RKO (cell line): ENCODE results near the gene MDFIC.
A peak's percentile ranks its signal among the peaks of the same experiment; 100 is the strongest.

ENCODE experiments used
- DNase-seq: peaks from one replicate; pipeline ENCODE4 v3.0.0-alpha.2; 2016; ENCODE audit warnings: low spot score

The MDFIC gene

GRCh38 chr7:114928060-114928459 lies 6.2 kb downstream of the MDFIC start:
- no peak for DNase-seq

GRCh38 chr7:114929570-114929969 lies 7.7 kb downstream of the MDFIC start:
- no peak for DNase-seq

DNA sequence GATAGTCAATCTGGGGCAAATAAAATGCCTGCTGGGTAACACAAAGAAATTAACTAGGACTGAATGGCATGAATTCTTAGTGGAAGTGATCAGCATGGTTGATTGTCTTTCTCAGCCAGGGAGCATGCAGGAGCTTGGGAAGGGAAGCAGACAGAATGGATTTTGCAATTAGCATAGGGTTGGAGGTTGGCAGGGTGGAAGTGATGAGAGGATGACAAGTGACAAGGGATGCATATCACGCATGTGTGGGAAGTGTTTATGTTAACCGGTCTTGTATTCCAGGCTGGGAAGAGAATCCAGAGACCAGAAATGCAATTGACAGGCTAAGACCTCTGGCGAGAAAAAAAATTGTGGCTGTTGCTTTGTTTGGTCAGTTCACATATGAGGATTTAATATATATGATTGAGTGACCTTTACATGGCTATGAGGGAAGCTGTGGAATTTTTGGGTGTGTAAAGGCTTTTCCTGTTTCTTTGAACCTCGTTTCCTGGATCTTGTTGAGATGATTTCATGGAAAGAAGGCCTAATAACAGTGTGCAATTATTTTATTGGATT lies 8.3 kb downstream of the MDFIC start:
- DNase-seq, result no peak

- no peak for DNase-seq
Measured at GRCh38 chr7:114930829-114931655, 9.1 kb downstream of the MDFIC start.

DNA sequence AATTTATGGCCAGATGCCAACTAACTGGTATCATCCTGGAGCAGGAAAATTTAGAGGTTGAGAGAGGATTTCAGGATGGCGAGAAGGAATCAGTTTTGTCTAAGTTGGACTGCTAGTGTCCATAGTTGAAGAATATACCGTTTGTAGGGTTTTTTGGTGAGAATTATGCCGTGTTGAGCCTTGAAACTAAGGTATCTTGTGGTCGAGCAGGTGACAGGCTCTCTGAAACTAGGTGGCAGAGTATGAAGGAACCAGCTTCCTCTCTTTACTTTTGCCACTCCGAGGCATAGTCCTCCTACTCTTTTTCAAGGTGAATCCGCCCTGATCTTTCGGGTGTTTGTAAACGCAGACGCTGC lies 9.7 kb downstream of the MDFIC start:
- no peak for DNase-seq

DNA sequence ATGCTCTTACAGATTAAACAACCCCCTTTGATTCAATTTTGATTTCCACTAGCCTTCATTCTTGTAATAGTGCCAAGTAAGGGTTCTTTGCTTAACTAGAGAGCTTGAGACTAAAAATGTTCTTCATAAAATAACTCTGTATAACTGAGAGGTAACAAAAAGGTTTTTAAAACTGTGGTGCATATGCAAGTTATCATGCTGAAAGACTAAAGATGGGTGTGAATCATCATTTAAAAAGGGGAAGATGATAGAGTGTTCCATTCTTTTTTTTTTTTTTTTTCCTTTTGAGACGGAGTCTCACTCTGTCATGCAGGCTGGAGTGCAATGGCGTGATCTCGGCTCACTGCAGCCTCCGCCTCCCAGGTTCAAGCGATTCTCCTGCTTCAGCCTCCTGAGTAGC lies 11.1 kb downstream of the MDFIC start:
- no peak for DNase-seq

- no peak for DNase-seq
Measured at GRCh38 chr7:114933658-114934057, 11.8 kb downstream of the MDFIC start.

DNA sequence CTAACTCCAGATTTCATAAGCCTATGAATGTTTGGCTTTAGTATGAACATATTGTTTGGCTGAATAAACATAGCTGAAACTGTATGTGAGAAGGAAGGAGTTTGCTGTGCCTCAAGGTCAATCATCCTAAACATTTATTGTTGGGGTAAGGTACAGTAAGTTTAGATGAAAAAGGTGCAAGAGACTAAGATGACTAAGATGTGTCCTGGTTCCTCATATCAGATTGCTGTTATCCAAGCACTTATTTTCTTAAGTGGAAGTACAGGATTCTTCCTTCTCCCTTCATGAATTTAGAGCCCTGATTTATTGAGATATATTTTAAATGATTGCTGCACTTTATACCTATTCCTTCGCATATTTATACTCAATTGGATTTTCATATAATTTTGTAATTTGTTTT lies 12.2 kb downstream of the MDFIC start:
- DNase-seq, result no peak

DNA sequence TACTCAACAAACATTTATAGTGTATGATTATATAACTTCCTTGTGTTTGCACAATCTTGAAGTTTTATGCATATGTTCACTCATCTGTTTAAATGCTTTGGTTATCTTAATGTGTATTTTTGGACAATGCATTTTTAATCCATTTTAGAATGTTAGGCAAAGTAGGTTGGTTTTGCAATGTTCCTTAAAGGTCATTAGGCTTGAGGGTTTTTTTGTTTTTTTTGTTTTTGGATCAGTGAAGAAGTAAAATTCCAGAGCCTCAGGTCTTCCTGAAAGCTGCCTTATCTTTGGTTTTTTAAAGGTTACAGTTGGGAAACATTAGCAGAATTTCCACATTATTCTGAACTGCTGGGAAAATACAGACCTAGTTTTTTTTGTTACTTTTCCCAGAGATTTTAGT lies 12.8 kb downstream of the MDFIC start:
- DNase-seq, result no peak

- DNase-seq, result no peak
Measured at GRCh38 chr7:114936471-114936870, 14.6 kb downstream of the MDFIC start.

- no peak for DNase-seq
Measured at GRCh38 chr7:114937446-114937845, 15.6 kb downstream of the MDFIC start.

- DNase-seq, result no peak
Measured at GRCh38 chr7:114938785-114939184, 16.9 kb downstream of the MDFIC start.

DNA sequence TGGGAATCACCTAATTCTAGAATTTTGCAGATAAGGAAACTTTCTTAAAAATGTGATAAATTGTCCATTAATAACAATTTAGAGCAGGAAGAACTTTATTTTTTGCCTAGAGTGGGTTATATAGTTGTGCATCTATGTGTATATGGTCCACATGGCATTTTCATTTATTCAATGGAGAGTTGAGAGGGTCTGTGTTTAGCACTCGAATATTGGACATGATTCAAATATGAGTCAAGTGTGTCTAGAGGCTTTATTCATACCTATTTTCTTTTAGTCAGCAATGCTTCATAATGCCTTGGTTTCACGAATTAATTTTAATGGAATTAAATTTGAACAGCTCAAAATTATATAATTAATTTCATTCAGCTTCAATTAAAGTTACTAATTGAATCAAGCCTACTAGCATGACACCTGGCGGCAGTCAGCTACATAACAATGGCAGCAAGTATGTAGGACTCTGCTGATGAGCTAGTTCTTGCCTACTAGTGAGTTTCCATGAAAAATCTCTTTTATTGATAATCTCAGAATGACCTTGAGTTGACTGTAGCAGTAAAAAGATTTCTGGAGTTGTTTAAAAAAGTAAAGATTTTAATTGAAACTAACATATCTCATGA lies 17.7 kb downstream of the MDFIC start:
- peak; percentile 6 for DNase-seq

- no peak for DNase-seq
Measured at GRCh38 chr7:114940220-114940619, 18.3 kb downstream of the MDFIC start.

GRCh38 chr7:114941692-114942091 lies 19.8 kb downstream of the MDFIC start:
- no peak for DNase-seq

GRCh38 chr7:114942446-114943175 lies 20.7 kb downstream of the MDFIC start:
- no peak for DNase-seq

- DNase-seq, result no peak
Measured at GRCh38 chr7:114943530-114943929, 21.6 kb downstream of the MDFIC start.

DNA sequence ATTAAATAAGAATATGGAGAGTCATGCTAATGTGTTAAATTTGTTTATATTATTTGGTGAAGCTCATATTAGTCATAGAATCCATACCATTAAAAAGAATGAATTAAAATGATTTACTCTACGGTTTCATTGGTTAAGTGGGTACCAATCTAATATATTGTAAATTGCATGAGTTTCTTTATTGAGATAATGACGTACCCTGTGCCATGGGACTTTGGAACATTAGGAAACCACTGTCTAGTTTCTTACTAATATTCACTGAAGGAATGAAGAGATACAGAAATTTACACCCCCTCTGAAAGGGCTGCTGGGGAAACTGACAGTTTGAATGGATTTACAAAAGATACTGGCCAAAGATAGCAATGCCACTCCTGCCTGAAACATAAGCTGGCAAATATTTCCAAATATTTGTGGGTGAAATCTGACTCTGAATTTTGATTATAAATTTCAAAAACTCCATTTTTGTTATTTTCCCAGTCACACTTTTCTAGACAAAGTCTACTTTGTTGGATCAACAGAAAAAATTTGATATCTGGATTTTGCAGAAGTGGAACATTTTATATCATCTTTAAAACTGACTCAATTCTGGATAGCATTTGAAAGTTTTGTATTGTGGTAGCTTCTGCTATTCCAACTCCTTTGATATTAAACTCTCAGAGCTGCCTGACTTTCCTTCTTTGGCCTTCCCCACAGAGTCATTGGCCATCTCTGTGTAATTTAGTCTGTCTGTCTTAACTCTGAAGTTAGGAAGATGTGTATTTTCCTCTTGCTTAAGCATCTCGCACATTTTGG lies 22.3 kb downstream of the MDFIC start:
- DNase-seq, result no peak

DNA sequence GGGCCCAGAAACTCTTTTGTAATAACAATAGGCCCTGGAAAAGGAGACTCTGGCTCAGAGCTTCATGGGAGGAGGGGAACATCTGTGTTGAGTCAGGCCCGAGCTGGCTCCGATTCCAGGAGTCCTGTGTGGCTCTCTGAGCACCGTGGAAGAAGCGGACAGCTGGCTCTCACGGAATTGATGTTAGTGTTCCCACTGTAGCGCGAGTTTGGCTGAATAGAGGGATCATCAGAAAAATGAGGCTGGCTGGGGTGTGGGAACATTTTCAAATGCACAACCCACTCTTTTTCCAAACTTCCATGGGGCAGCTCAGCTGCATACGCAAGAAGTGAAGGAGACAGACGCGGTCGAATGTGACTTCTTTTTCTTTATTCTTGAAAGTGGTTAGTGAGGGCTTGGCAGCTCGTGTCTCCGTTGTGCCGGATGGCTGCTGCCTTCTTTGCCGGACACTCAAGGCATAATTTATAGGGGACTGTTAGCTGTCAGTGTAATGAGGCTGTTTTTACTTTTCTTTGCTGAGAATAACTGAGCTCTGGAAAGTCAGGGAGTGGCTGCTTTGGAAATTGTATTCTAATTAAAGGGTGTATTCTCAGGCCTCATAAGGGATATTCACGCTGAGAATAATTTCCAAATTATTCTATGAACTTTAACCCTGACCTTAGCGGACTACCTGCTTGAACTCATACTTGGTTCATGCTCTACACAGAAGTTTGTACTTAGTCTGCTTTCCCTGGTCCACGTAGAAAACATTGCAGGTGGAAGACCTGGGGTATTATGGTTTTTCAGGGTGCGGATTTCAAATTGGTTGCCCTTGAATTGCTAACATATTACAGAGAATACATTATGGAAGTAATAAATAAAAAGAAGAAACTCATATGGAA lies 23.1 kb downstream of the MDFIC start:
- no peak for DNase-seq

DNA sequence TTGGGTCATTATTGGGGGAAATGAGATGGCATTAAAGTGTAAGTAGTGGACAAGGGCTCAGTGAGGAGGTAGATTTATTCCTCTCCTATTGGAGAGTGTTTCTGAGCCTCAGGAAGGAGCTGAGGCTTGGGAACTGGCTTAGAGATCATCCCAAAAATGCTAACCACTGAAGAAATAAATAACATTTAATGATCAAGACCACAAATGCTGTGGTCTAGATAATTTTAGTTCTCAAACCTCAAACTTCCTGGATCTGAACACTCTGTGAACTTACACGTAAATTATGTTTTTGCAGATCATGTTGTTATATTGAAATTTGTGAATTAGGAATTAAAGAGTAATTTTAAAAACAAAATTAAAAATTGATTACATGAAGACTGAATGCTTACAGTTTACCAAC lies 27.3 kb downstream of the MDFIC start:
- no peak for DNase-seq

GRCh38 chr7:114952296-114952695 lies 30.4 kb downstream of the MDFIC start:
- no peak for DNase-seq
